IMR-90 (cell line): ENCODE measurements around the gene PJA1. TPM values are rescaled to one million over a fixed set of nuclear protein-coding genes. Genes with fewer than 3 reads are reported as not detected.

ENCODE experiments used
- ATAC-seq: fragments of 200-7000 bp; cut with Tn5 transposase; 2 replicates; pipeline ENCODE4 v1.9.1; 2020; ENCODE audit warnings: low read depth, mild to moderate bottlenecking, moderate library complexity
- BruUV-seq: library from RNA; stranded (reverse); fragments of 400-500 nt; replicated peaks from 2 replicates; lab custom pipeline; 2021; lab: Mats Ljungman, UMichigan
- CTCF ChIA-PET: fragments of 300-600 bp; formaldehyde crosslinking; extraction: SDS; loops from one replicate; lab custom pipeline; 2021; ENCODE audit warnings: antibody characterized with exemption; lab: Yijun Ruan, JAX
- POLR2A ChIA-PET: fragments of 300-600 bp; sonication (Branson Sonifier 250); formaldehyde crosslinking; loops from one replicate; lab custom pipeline; 2022; ENCODE audit warnings: antibody characterized with exemption; ENCODE audit not compliant: unreplicated experiment; lab: Charles Lee
- DNase-seq: peaks from one replicate; pipeline ENCODE4 v3.0.0; 2013
- H2AFZ ChIP-seq: replicated peaks from 2 replicates; pipeline ENCODE3; 2013; ENCODE audit warnings: low read length, mild to moderate bottlenecking; ENCODE audit not compliant: poor library complexity
- H2AK5ac ChIP-seq: 2 replicates; pipeline ENCODE4 v1.6.1; 2013; ENCODE audit warnings: low read depth, low read length, inconsistent platforms
- H2AK9ac ChIP-seq: replicated peaks from 2 replicates; pipeline ENCODE3; 2013; ENCODE audit warnings: mild to moderate bottlenecking, low read depth, low read length, moderate library complexity; ENCODE audit not compliant: poor library complexity
- H2BK120ac ChIP-seq: 2 replicates; pipeline ENCODE4 v1.6.1; 2013; ENCODE audit warnings: low read depth, low read length, inconsistent platforms
- H2BK15ac ChIP-seq: 3 replicates; pipeline ENCODE4 v1.6.1; 2013; ENCODE audit warnings: low read depth, low read length, inconsistent platforms
- H2BK20ac ChIP-seq: 2 replicates; pipeline ENCODE4 v1.6.1; 2013; ENCODE audit warnings: low read depth, mild to moderate bottlenecking, inconsistent platforms, low read length, moderate library complexity
- H2BK5ac ChIP-seq: 2 replicates; pipeline ENCODE4 v1.6.1; 2013; ENCODE audit warnings: mild to moderate bottlenecking, low read depth, low read length, inconsistent platforms; ENCODE audit not compliant: poor library complexity, severe bottlenecking
- H3K14ac ChIP-seq: replicated peaks from 2 replicates; pipeline ENCODE4 v1.6.1; 2013; ENCODE audit warnings: low read depth, low read length, inconsistent platforms
- H3K18ac ChIP-seq: 2 replicates; pipeline ENCODE4 v1.6.1; 2013; ENCODE audit warnings: low read depth, low read length, control low read depth
- H3K23ac ChIP-seq: 2 replicates; pipeline ENCODE4 v1.6.1; 2013; ENCODE audit warnings: low read depth, low read length, inconsistent platforms
- H3K27ac ChIP-seq: 2 replicates; pipeline ENCODE4 v1.5.1; 2013; ENCODE audit warnings: mild to moderate bottlenecking, control low read depth, low read length; ENCODE audit not compliant: insufficient read depth
- H3K27me3 ChIP-seq: 2 replicates; pipeline ENCODE4 v1.6.1; 2013; ENCODE audit warnings: low read length; ENCODE audit not compliant: control insufficient read depth, insufficient read depth
- H3K36me3 ChIP-seq: 2 replicates; pipeline ENCODE4 v1.6.1; 2013; ENCODE audit warnings: low read length, mixed read lengths; ENCODE audit not compliant: control insufficient read depth, insufficient read depth
- H3K4ac ChIP-seq: 2 replicates; pipeline ENCODE4 v1.6.1; 2013; ENCODE audit warnings: low read depth, low read length, inconsistent platforms
- H3K4me1 ChIP-seq: 2 replicates; pipeline ENCODE4 v1.6.1; 2013; ENCODE audit warnings: low read length, mixed read lengths; ENCODE audit not compliant: control insufficient read depth, insufficient read depth
- H3K4me2 ChIP-seq: 2 replicates; pipeline ENCODE4 v1.6.1; 2013; ENCODE audit warnings: low read depth, mild to moderate bottlenecking, control low read depth, low read length, moderate library complexity
- H3K4me3 ChIP-seq: 2 replicates; pipeline ENCODE4 v1.5.1; 2013; ENCODE audit warnings: low read depth, mild to moderate bottlenecking, control low read depth, low read length, moderate library complexity; ENCODE audit not compliant: insufficient read depth
- H3K56ac ChIP-seq: 2 replicates; pipeline ENCODE4 v1.6.1; 2013; ENCODE audit warnings: low read length, inconsistent platforms; ENCODE audit not compliant: insufficient read depth; ENCODE audit errors: extremely low read depth
- H3K79me1 ChIP-seq, 2 experiments: 2 replicates each; pipeline ENCODE4 v1.6.1; 2013; ENCODE audit warnings: low read length in 2 of 2, inconsistent platforms in 1 of 2, low read depth in 1 of 2
- H3K9ac ChIP-seq: 2 replicates; pipeline ENCODE4 v1.6.1; 2013; ENCODE audit warnings: low read depth, low read length, control low read depth
- H3K9me1 ChIP-seq: 2 replicates; pipeline ENCODE4 v1.6.1; 2013; ENCODE audit warnings: low read length, inconsistent platforms; ENCODE audit not compliant: insufficient read depth
- H3K9me3 ChIP-seq: 2 replicates; pipeline ENCODE4 v1.6.1; 2013; ENCODE audit warnings: low read length; ENCODE audit not compliant: control insufficient read depth, insufficient read depth
- H4K20me1 ChIP-seq: 2 replicates; pipeline ENCODE4 v1.6.1; 2013; ENCODE audit warnings: low read length, inconsistent platforms; ENCODE audit not compliant: insufficient read depth
- H4K5ac ChIP-seq: 2 replicates; pipeline ENCODE4 v1.6.1; 2013; ENCODE audit warnings: mild to moderate bottlenecking, low read depth, low read length, control low read depth
- H4K8ac ChIP-seq, 2 experiments: 2 replicates each; pipeline ENCODE4 v1.6.1; 2013; ENCODE audit warnings: low read depth in 2 of 2, low read length in 2 of 2, control low read depth in 1 of 2, inconsistent platforms in 1 of 2
- H4K91ac ChIP-seq: 2 replicates; pipeline ENCODE4 v1.6.1; 2013; ENCODE audit warnings: low read depth, low read length, inconsistent platforms; ENCODE audit not compliant: insufficient read depth
- BHLHE40 ChIP-seq: fragments of 150-350 bp; IDR thresholded peaks from 2 replicates; pipeline ENCODE4 v1.6.1; 2016; ENCODE audit warnings: mild to moderate bottlenecking, low read depth, low read length
- CHD1 ChIP-seq: IDR thresholded peaks from 2 replicates; pipeline ENCODE4 v1.6.1; 2012; ENCODE audit warnings: low read depth, low read length, improper control_type of control experiment
- MAFK ChIP-seq: IDR thresholded peaks from 2 replicates; pipeline ENCODE4 v1.6.1; 2012; ENCODE audit warnings: low read depth, low read length, improper control_type of control experiment
- MXI1 ChIP-seq: IDR thresholded peaks from 2 replicates; pipeline ENCODE4 v1.6.1; 2012; ENCODE audit warnings: low read depth, mild to moderate bottlenecking, low read length, moderate library complexity, borderline replicate concordance
- POLR2A ChIP-seq: IDR thresholded peaks from 2 replicates; pipeline ENCODE4 v1.6.1; 2012; ENCODE audit warnings: mild to moderate bottlenecking, low read depth, low read length
- RAD21 ChIP-seq: IDR thresholded peaks from 2 replicates; pipeline ENCODE4 v1.6.1; 2012; ENCODE audit warnings: low read length, improper control_type of control experiment
- RCOR1 ChIP-seq: IDR thresholded peaks from 2 replicates; pipeline ENCODE4 v1.6.1; 2012; ENCODE audit warnings: mild to moderate bottlenecking, low read length, improper control_type of control experiment; ENCODE audit not compliant: insufficient replicate concordance
- RFX5 ChIP-seq: IDR thresholded peaks from 2 replicates; pipeline ENCODE4 v1.8.0; 2012; ENCODE audit warnings: low read depth, mild to moderate bottlenecking, low read length, moderate library complexity
- SMC3 ChIP-seq: fragments of 150-350 bp; IDR thresholded peaks from 2 replicates; pipeline ENCODE4 v1.6.1; 2016; ENCODE audit warnings: low read depth, mild to moderate bottlenecking, antibody characterized with exemption, low read length, moderate library complexity
- WGBS, 2 experiments: methylation state at CpG; one replicate each; pipeline versions ENCODE4 v1.1.5 to v1.1.7; 2013; ENCODE audit warnings: missing lambda C conversion rate in 2 of 2; ENCODE audit not compliant: insufficient read length in 1 of 2; ENCODE audit errors: extremely low coverage in 2 of 2; 5-methylcytosine and 5-hydroxymethylcytosine counted together
- dilution Hi-C: fragments of 300-500 bp; cut with HindIII; formaldehyde crosslinking; loops from one replicate; pipeline ENCODE4 v1.14.3; 2018; ENCODE audit warnings: low sequenced_read_pairs; ENCODE audit not compliant: unreplicated experiment
- in situ Hi-C: fragments of 300-500 bp; cut with MboI; formaldehyde crosslinking; loops from 3 replicates; pipeline ENCODE4 v1.14.3; 2019; ENCODE audit warnings: low sequenced_read_pairs, inconsistent platforms, mixed read lengths
- intact Hi-C: fragments of 100-400 bp; cut with micrococcal nuclease; formaldehyde crosslinking; loops from 2 replicates; pipeline ENCODE4 v1.10.0; 2022
- polyA plus RNA-seq, 3 experiments: library from polyadenylated mRNA; depleted of rRNA; stranded (reverse); fragments of >200 nt; gene quantifications; 2 replicates each; pipeline ENCODE4 v1.2.3, GENCODE V29; 2012; ENCODE audit warnings: low replicate concordance in 1 of 3
- total RNA-seq: library from RNA; depleted of rRNA; stranded (reverse); fragments of >200 nt; gene quantifications from 2 replicates; pipeline ENCODE4 v1.2.3, GENCODE V29; 2012

PJA1 gene
- total and polyA plus RNA-seq, 2 of the 4 experiments (the other 2 are of a cell fraction): 15.1 to 24.4 TPM

- no peak overlapping the region for H3K18ac ChIP-seq
- intact Hi-C loops: no loop called here
These were observed 29.9 kb upstream of the PJA1 start for GRCh38 chrX:69195192-69195591.

More at GRCh38 chrX:69195192-69195591, 29.9 kb upstream of the PJA1 start:
- CTCF ChIA-PET: no interaction called here
- H3K9me1 ChIP-seq: no peaks in the 10 kb centered on the region
- no peaks in the 10 kb centered on the region for H3K36me3 ChIP-seq
- H4K5ac ChIP-seq: no peak overlapping the region
- no peak overlapping the region for H2BK5ac ChIP-seq
- no peak overlapping the region for H3K4ac ChIP-seq
- no peak overlapping the region for H4K91ac ChIP-seq
- ATAC-seq: no peak; the same call in 1 of the 2 replicates
- H3K27ac ChIP-seq: no peak overlapping the region
- no peak overlapping the region for H4K8ac ChIP-seq
- no peak overlapping the region for H3K23ac ChIP-seq
- H2BK15ac ChIP-seq: no peak overlapping the region
- no peaks in the 10 kb centered on the region for H3K79me1 ChIP-seq
- DNase-seq: no peak
- dilution Hi-C loops: no loop called here
- H3K56ac ChIP-seq: no peak overlapping the region
- POLR2A ChIA-PET: no interaction called here
- no TSS peak for BruUV-seq
- H2BK120ac ChIP-seq: no peak overlapping the region
- no peak overlapping the region for H2AK9ac ChIP-seq
- TF ChIP-seq POLR2A: no peak
- TF ChIP-seq MXI1: no peak
- no peak for TF ChIP-seq RAD21
- TF ChIP-seq RCOR1: no peak
- TF ChIP-seq SMC3: no peak
- TF ChIP-seq BHLHE40: no peak
- TF ChIP-seq RFX5: no peak
- TF ChIP-seq MAFK: no peak
- no peak for TF ChIP-seq CHD1
- H3K9me3 ChIP-seq: no peaks in the 10 kb centered on the region
- in situ Hi-C loops: no loop called here
- no peak overlapping the region for H3K9ac ChIP-seq
- WGBS, 2 experiments: 58% methylated on average over 2 of the region's 10 CpGs; no CpG with 5 or more reads in 1 of the 2 experiments
- H2AK5ac ChIP-seq: no peak overlapping the region
- H4K20me1 ChIP-seq: no peaks in the 10 kb centered on the region; the same call in 1 of the 2 replicates
- H2BK20ac ChIP-seq: no peak overlapping the region
- no peak overlapping the region for H3K4me3 ChIP-seq
- peaks cover 48% of the 10 kb centered on the region for H3K27me3 ChIP-seq
- no peak overlapping the region for H3K4me2 ChIP-seq
- no peak overlapping the region for H2AFZ ChIP-seq
- no peak overlapping the region for H3K14ac ChIP-seq
- H3K4me1 ChIP-seq: no peaks in the 10 kb centered on the region
